GM12878 (cell line): ENCODE data around the gene VEZF1. TPM values are rescaled to one million over a fixed set of nuclear protein-coding genes. Genes with fewer than 3 reads are reported as not detected.

Experiments
- ATAC-seq: fragments of 200-7000 bp; cut with Tn5 transposase; 3 replicates; pipeline ENCODE4 v1.9.1; 2020; ENCODE audit warnings: mild to moderate bottlenecking, moderate library complexity
- BruUV-seq: library from RNA; stranded (reverse); fragments of 400-500 nt; replicated peaks from 2 replicates; lab custom pipeline; 2021; lab: Mats Ljungman, UMichigan
- CTCF ChIA-PET: fragments of 300-600 bp; sonication (Branson Sonifier 250); formaldehyde crosslinking; extraction: SDS; loops from one replicate; lab custom pipeline; 2021; ENCODE audit warnings: inconsistent platforms; lab: Yijun Ruan, JAX
- POLR2A ChIA-PET: fragments of 350-600 bp; formaldehyde crosslinking; extraction: SDS; loops from one replicate; lab custom pipeline; 2021; ENCODE audit warnings: inconsistent platforms; lab: Charles Lee
- RAD21 ChIA-PET: fragments of 300-600 bp; sonication (Branson Sonifier 250); formaldehyde crosslinking; loops from one replicate; lab custom pipeline; 2023; ENCODE audit warnings: antibody characterized with exemption; ENCODE audit not compliant: unreplicated experiment; lab: Charles Lee
- SMC1A ChIA-PET: fragments of 300-600 bp; sonication (Branson Sonifier 250); formaldehyde crosslinking; loops from one replicate; lab custom pipeline; 2023; ENCODE audit not compliant: unreplicated experiment, uncharacterized antibody; lab: Charles Lee
- DNase-seq: peaks from one replicate; pipeline ENCODE4 v3.0.0-alpha.2; 2011; ENCODE audit warnings: low read depth, low spot score
- FAIRE-seq: peaks from 3 replicates; lab custom pipeline; 2011; peaks lifted over from hg19 to GRCh38; lab: Jason Lieb, UNC
- H2AFZ ChIP-seq: 2 replicates; pipeline ENCODE4 v1.6.0; 2011; ENCODE audit warnings: low read depth, low read length, control low read depth; ENCODE audit not compliant: control insufficient read depth
- H3K27ac ChIP-seq: 2 replicates; pipeline ENCODE4 v1.5.1; 2011; ENCODE audit warnings: control low read depth; ENCODE audit not compliant: control insufficient read depth, insufficient read depth
- H3K27me3 ChIP-seq, 2 experiments: replicated peaks in 1 of 2; 2 replicates each; pipeline versions ENCODE4 v1.6.0 to v1.6.1; 2011; ENCODE audit warnings: low read length in 1 of 2; ENCODE audit not compliant: control insufficient read depth in 2 of 2, insufficient read depth in 2 of 2
- H3K36me3 ChIP-seq, 2 experiments: 2 replicates each; pipeline ENCODE4 v1.5.1; 2011; ENCODE audit warnings: low read length in 1 of 2; ENCODE audit not compliant: control insufficient read depth in 2 of 2, insufficient read depth in 2 of 2
- H3K4me1 ChIP-seq: 2 replicates; pipeline ENCODE4 v1.6.1; 2011; ENCODE audit warnings: mild to moderate bottlenecking, low read length, moderate library complexity, mixed read lengths; ENCODE audit not compliant: control insufficient read depth, insufficient read depth
- H3K4me2 ChIP-seq: 2 replicates; pipeline ENCODE4 v1.6.0; 2011; ENCODE audit warnings: control low read depth; ENCODE audit not compliant: control insufficient read depth, insufficient read depth
- H3K4me3 ChIP-seq: fragments of 200-600 bp; sonication (generic); 2 replicates; pipeline ENCODE4 v1.5.1; 2016
- H3K79me2 ChIP-seq: 2 replicates; pipeline ENCODE4 v1.6.0; 2011; ENCODE audit warnings: low read length; ENCODE audit not compliant: control insufficient read depth, insufficient read depth
- H3K9ac ChIP-seq: 2 replicates; pipeline ENCODE4 v1.8.0; 2011; ENCODE audit warnings: low read length, control low read depth, mixed read lengths; ENCODE audit not compliant: control insufficient read depth, insufficient read depth
- H3K9me3 ChIP-seq: replicated peaks from 3 replicates; pipeline ENCODE4 v1.5.1; 2011; ENCODE audit warnings: mild to moderate bottlenecking, low read length; ENCODE audit not compliant: control insufficient read depth, insufficient read depth
- H4K20me1 ChIP-seq: 2 replicates; pipeline ENCODE4 v1.6.0; 2011; ENCODE audit not compliant: control insufficient read depth, insufficient read depth
- CUX1 ChIP-seq: IDR thresholded peaks from 2 replicates; pipeline ENCODE4 v1.6.1; 2012; ENCODE audit warnings: improper control_type of control experiment, low read depth, low read length; ENCODE audit not compliant: insufficient replicate concordance
- GATAD2B ChIP-seq: fragments of 450-650 bp; conservative IDR thresholded peaks from 2 replicates; pipeline ENCODE4 v1.6.1; 2017; ENCODE audit warnings: low read depth, mild to moderate bottlenecking, moderate library complexity
- HDGF ChIP-seq: fragments of 450-650 bp; IDR thresholded peaks from 2 replicates; pipeline ENCODE4 v1.6.1; 2016; ENCODE audit warnings: antibody characterized with exemption
- NFIC ChIP-seq: IDR thresholded peaks from 2 replicates; pipeline ENCODE4 v1.6.1; 2012; ENCODE audit warnings: low read depth, mild to moderate bottlenecking, inconsistent platforms, low read length, moderate library complexity
- NR2C2 ChIP-seq: IDR thresholded peaks from 2 replicates; pipeline ENCODE4 v1.6.1; 2011; ENCODE audit warnings: borderline replicate concordance, low read depth; ENCODE audit not compliant: control insufficient read depth, insufficient read length
- POLR2AphosphoS5 ChIP-seq: IDR thresholded peaks from 2 replicates; pipeline ENCODE4 v1.6.1; 2011; ENCODE audit warnings: mild to moderate bottlenecking, low read length, inconsistent platforms
- POU2F2 ChIP-seq: IDR thresholded peaks from 3 replicates; pipeline ENCODE4 v1.6.1; 2011; ENCODE audit warnings: low read depth, mild to moderate bottlenecking, low read length, borderline replicate concordance
- RAD51 ChIP-seq: fragments of 450-650 bp; IDR thresholded peaks from 2 replicates; pipeline ENCODE4 v1.6.1; 2016; ENCODE audit warnings: moderate library complexity, mild to moderate bottlenecking, inconsistent platforms
- RFX5 ChIP-seq: IDR thresholded peaks from 2 replicates; pipeline ENCODE4 v1.6.1; 2011; ENCODE audit warnings: low read depth, low read length, improper control_type of control experiment
- SMAD1 ChIP-seq: fragments of 450-650 bp; IDR thresholded peaks from 2 replicates; pipeline ENCODE4 v1.6.1; 2018; ENCODE audit warnings: mild to moderate bottlenecking, low read depth; ENCODE audit not compliant: partially characterized antibody
- SMC3 ChIP-seq: IDR thresholded peaks from 2 replicates; pipeline ENCODE4 v1.6.1; 2011; ENCODE audit warnings: low read length, improper control_type of control experiment, borderline replicate concordance
- SREBF2 ChIP-seq: IDR thresholded peaks from 2 replicates; pipeline ENCODE4 v1.6.1; 2012; ENCODE audit warnings: mild to moderate bottlenecking, low read length
- TCF12 ChIP-seq: IDR thresholded peaks from 2 replicates; pipeline ENCODE4 v1.6.1; 2011; ENCODE audit warnings: low read depth, mild to moderate bottlenecking, low read length
- USF2 ChIP-seq: IDR thresholded peaks from 2 replicates; pipeline ENCODE4 v1.6.1; 2011; ENCODE audit warnings: low read depth, low read length, improper control_type of control experiment, borderline replicate concordance
- YY1 ChIP-seq: IDR thresholded peaks from 2 replicates; pipeline ENCODE4 v1.6.1; 2011; ENCODE audit warnings: low read depth, mild to moderate bottlenecking, low read length
- ZNF384 ChIP-seq: IDR thresholded peaks from 2 replicates; pipeline ENCODE4 v1.6.1; 2012; ENCODE audit warnings: low read depth, mild to moderate bottlenecking, low read length, improper control_type of control experiment, borderline replicate concordance
- WGBS: methylation state at CpG from one replicate; pipeline ENCODE4 v1.1.6; 2016; ENCODE audit warnings: low lambda C conversion rate; ENCODE audit not compliant: insufficient replicate concordance, insufficient coverage; ENCODE audit errors: missing lambda C conversion rate; 5-methylcytosine and 5-hydroxymethylcytosine counted together
- in situ Hi-C: fragments of 300-500 bp; cut with MboI; formaldehyde crosslinking; loops from 9 replicates; pipeline ENCODE4 v1.14.3; 2018; ENCODE audit warnings: mixed read lengths
- intact Hi-C: fragments of 100-400 bp; cut with micrococcal nuclease; formaldehyde crosslinking; loops from one replicate; pipeline ENCODE4 v1.14.2; 2022; ENCODE audit not compliant: unreplicated experiment
- polyA plus RNA-seq, 11 experiments: library from polyadenylated mRNA; depleted of rRNA in 4 of 11; unstranded in 6 of 11; stranded (reverse) in 5 of 11; fragments of >200 nt; fragmentation: Nextera tagmentation in 4 of 11; fragmentation: Illumina TruSeq in 1 of 11; extraction: Ambion mirVana in 4 of 11; extraction: Trizol in 1 of 11; gene quantifications; 1 replicate in 1 of 11; 2 replicates in 10 of 11; pipeline versions ENCODE4 v1.2.1 to v1.2.3, GENCODE V29; 2011 to 2016; ENCODE audit warnings: inconsistent platforms in 2 of 11, missing spikeins in 2 of 11, low read depth in 1 of 11
- total RNA-seq, 4 experiments: library from RNA; depleted of rRNA in 3 of 4; stranded (reverse); fragments of >200 nt in 3 of 4; fragmentation: Illumina TruSeq in 1 of 4; extraction: Trizol in 1 of 4; gene quantifications; 2 replicates each; pipeline versions ENCODE4 v1.2.1 to v1.2.3, GENCODE V29; 2013 to 2021

The VEZF1 gene
- total and polyA plus RNA-seq, 10 of the 15 experiments (the other 5 are each of a cell fraction or from before 2014, with no cell fraction given), result 9.5 to 28.2 (median 20.3) TPM

GRCh38 chr17:57988301-57989250 lies 522 bp upstream of the VEZF1 start:
- RAD21 ChIA-PET, result interaction anchor here (0.6 to 2.2 kb wide), 15 partner anchors 8 to 129 kb away, joined by 3 to 8 read pairs (median 4); partner anchors contain the start of genes CUEDC1 and SRSF1
- no peak for TF ChIP-seq SREBF2
- no peak for TF ChIP-seq RFX5
- peak; percentile 81 for TF ChIP-seq HDGF
- TF ChIP-seq RAD51, result no peak
- TF ChIP-seq GATAD2B, result no peak
- no peak for TF ChIP-seq NR2C2
- 0 out of 2 replicates have a peak, but pooled peaks have one; percentile 25 for TF ChIP-seq NFIC
- TF ChIP-seq YY1, result peak; percentile 89
- TF ChIP-seq POLR2AphosphoS5, result peak; percentile 92
- TF ChIP-seq CUX1, result no peak
- TF ChIP-seq TCF12, result peak; percentile 73; the same call in 1 of the 2 replicates
- peak; percentile 75 for TF ChIP-seq POU2F2
- TF ChIP-seq SMC3, result no peak
- TF ChIP-seq ZNF384, result no peak
- no peak for TF ChIP-seq USF2
- no peak for TF ChIP-seq SMAD1

More at GRCh38 chr17:57988301-57989250, 522 bp upstream of the VEZF1 start:
- in situ Hi-C loops (no loop called here), intact Hi-C loops (loop anchor here (5.0 kb wide), 1 partner anchor 41 kb away; no protein-coding TSS in a partner anchor)
- peak overlapping the region; percentile 56 for H3K27ac ChIP-seq
- H3K4me3 ChIP-seq, result peak overlapping the region; percentile 66
- H3K36me3 ChIP-seq, result peaks cover 0 to 3% of the 10 kb centered on the region in 2 experiments; a peak in 1 of 4 replicates
- peak overlapping the region; percentile 82; the same call in 1 of the 2 replicates for H3K9ac ChIP-seq
- peak overlapping the region; percentile 83 for H2AFZ ChIP-seq
- H3K27me3 ChIP-seq, result no peaks in the 10 kb centered on the region
- H4K20me1 ChIP-seq, result peaks cover 2% of the 10 kb centered on the region; the same call in 1 of the 2 replicates
- SMC1A ChIA-PET, result interaction anchor here (0.7 to 4.2 kb wide), 6 partner anchors 11 to 129 kb away, joined by 3 to 39 read pairs (median 8); no protein-coding TSS in a partner anchor
- CTCF ChIA-PET, result interaction anchor here (1.5 to 19.6 kb wide), 4 partner anchors 11 to 133 kb away, joined by 4 to 708 read pairs (median 77); partner anchors contain the start of gene MRPS23
- BruUV-seq, result no TSS peak
- H3K9me3 ChIP-seq, result no peaks in the 10 kb centered on the region
- FAIRE-seq, result no peak
- 14% methylated on average over 16 of the region's 54 CpGs for WGBS
- peaks cover 5% of the 10 kb centered on the region for H3K4me1 ChIP-seq
- peak overlapping the region; percentile 95 for H3K4me2 ChIP-seq
- peak; percentile 73 for ATAC-seq
- POLR2A ChIA-PET, result interaction anchor here (0.5 to 3.9 kb wide), 3 partner anchors 11 to 134 kb away, joined by 3 to 11 read pairs (median 10); partner anchors contain the start of gene SRSF1
- peaks cover 20% of the 10 kb centered on the region for H3K79me2 ChIP-seq
- no peak for DNase-seq
